NCI-H1694 (cell line): ENCODE results near the gene PHLDB2.

ENCODE experiments used
- DNase-seq: peaks from one replicate; lab custom pipeline; 2025; lab: John Stamatoyannopoulos, UW

PHLDB2 gene

DNA sequence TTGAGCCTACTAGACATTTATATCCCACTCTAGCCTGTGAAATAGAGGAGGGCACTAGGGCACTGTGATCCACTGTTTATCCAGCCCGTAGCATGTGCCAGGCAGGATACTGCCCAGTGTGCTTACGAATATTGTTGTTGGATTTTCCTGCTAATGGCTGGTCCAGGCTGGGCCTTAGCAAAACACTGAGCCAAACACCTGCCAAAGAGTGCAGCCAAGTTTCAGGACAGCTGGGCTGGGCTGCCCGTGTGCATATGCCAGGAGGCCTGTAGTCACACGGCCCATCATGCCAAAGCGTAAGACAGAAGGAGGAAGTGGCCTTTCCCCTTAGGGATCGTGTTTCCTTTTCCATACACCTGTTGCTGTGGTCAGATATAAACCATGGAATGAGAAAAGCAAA is 65.2 kb downstream of the PHLDB2 start:
- DNase-seq: no peak

DNA sequence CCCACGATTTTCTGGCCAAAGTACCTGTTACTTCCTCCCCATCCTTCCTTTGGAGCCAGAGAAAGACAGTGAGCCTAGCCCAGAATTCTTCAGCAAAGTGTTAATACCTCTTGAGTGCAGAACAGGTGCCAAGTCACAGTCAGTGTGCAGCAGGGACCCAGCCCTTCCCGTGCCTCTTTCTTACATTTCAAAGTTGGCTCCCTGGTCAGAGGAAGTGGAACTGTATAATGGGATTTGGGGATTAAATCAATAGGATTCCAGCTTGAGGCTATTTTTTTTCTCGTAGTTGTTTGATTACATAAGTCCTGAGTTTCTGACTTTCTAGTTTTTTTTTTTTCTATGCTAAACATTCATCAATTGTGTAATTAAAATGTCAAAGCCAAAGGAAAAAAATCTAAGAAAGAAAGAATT is 67.2 kb downstream of the PHLDB2 start:
- DNase-seq: no peak

DNA sequence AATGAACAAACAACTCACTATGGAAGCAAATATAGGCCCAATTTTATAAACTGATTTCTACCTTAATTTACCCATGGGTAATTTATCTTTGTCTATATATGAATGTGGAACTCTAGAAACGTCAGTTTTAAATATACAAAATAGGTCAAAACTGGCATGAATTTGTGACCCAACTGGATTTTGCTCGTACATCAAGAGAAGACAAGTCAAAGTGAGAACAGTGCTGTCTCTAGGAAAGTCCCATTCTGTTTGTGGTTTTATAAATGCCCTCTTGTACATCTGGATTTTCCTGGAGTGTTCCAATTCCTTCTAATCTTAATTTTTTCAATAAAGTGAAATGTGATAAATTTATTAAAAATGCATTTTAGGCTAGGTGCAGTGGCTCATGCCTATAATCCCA is 69.5 kb downstream of the PHLDB2 start:
- DNase-seq: no peak

DNA sequence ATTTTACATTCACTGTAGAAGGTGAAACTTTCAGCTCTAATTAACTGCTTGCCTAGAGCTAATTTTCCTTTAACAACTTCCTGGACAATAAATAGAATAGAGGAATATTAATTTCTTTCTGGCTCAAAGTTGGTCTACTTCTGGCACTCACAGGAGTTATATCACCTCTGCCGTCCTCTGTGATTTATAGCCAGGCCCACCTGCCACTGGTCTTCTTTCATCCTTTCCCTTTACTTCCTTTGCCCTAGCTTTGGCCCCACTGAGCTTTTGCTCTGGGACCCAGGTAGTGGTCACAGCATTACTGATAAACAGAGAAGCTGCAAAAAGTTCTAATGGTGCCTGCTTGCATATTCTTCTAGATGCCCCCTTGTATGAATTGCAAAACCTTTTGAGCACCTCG is 70.4 kb downstream of the PHLDB2 start:
- no peak for DNase-seq

DNA sequence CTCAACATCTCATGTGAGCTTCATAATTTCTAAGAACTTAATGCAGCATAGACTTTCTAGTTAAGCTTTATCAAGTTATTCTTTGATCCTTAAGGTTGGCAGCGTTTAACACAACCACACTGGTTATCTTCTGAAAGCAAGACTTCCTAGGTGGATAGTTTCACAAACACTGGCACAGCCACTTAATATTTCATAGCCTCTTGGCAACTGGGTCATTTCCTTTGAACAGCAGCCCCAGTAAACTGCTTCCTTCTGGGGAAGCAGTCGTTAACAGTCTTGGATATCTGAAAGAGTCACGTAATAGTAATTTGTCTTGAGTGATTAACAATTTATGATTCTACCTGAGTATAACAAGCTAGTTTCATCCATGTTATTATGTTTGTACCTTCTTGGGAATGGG is 73.9 kb downstream of the PHLDB2 start:
- DNase-seq: no peak

DNA sequence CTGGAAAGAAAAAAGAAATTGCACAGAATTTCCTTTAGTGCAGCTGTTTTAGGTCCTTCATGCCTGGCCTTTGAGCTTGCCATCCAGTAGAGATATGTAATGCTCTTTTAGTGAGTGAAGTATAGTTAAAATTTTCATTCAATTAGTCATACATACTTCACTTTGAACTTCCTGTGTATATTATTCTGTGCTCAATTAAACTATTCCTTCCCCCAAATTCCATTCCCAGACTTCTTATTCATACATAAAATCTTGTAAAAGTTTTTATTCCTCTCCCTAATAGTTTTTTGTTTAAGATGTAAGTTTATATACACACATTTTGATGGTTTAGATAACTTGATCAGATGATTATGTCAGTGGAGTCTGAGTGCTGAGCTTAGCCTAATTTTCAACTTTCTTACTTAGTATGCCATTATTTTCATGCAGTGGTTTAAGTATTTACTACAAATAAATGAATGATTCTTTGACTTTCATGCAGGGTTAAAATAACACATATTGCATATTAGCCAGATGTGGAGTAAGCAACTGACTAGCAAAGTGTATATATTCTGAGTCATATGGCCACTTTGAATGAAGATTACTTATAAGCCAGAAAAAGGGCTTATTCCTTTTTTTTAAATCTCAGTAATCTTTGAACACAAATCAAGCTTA is 77.3 kb downstream of the PHLDB2 start:
- no peak for DNase-seq

DNA sequence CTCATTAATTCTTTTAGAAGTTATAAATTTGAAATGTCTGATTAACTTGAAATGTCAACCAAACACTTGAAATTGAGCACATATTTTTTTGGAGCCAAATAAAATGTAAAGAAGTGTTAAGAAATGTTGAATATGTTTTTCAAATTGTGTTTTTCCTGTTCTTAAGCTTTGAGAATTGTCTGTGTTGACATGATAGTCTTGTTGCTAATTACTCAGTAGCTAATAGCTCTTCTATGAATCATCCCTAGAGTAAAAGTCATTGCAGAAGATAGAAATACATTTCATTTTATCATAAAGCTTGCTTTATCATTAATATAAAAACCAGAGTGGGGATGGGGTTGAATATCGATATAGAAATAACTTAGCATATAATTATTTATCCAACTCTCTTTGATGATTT is 77.9 kb downstream of the PHLDB2 start:
- DNase-seq: no peak

DNA sequence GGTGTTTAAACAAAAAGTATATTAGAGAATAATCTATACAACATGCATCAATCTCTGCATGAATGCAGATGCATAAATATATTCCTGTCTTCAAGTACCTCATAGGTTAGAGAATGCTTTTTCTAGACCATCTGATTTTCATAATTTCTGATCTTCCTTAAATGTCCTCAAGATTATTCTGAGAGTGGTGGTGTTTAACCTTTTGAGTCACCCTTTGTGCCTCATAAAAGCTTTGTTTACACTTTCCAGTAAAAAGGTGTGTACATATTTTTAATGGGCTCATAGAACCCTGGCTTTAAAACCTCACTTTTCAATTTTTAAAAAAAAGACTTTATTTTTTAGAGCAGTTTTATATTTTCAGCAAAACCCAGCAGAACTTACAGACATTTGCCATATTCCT is 78.8 kb downstream of the PHLDB2 start:
- no peak for DNase-seq

DNA sequence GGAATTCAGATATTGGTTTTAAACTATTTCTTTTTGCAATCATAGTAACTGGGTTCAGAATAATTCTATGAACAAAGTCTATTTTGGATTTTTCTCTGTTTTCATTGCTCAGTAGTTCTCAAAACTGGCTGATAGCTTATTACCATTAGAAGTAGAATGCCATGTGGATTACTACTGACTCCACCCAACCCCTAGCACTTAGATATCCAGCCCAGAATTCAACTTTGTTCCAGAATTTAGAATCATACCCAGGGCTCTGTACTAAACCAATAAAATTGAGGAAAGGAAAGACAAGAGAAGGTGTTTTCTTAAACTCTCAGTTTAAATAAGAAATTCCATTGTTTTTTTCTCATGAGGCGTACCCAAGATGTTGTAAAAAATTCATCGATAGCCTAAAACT is 80.8 kb downstream of the PHLDB2 start:
- DNase-seq: no peak

DNA sequence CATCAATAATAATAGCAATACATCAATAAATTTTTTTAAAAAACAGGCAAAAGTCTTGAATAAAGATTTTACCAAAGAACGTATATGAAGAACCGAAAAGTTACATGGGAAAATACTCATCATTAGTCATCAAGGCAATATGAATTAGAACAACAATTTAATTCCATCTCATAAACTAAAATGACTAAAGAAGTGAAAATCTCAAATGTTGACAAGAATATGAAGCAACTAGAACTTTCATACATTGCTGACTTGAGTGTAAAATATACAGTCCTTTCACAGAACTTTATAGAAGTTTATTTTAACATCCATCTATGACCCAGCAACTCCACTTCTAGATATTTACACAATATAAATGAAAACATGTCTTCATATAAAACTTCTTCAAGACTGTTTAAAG is 84.5 kb downstream of the PHLDB2 start:
- DNase-seq: no peak

DNA sequence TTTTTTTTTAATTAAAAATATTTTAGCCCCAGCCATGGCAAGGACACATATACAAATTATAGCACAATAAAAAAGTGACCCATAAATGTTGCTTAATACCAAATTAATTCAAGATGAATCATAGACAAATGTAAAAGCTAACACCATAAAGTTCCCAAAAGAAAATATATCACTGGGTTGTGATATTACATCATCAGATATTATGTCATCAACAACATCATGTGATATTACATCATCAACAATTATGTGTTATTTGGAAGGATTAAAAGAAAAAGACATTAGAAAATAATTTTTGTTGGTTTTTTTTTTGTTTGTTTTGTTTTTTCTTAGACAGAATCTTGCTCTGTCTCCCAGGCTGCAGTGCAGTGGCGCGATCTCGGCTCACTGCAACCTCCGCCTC is 85.3 kb downstream of the PHLDB2 start:
- DNase-seq: no peak

DNA sequence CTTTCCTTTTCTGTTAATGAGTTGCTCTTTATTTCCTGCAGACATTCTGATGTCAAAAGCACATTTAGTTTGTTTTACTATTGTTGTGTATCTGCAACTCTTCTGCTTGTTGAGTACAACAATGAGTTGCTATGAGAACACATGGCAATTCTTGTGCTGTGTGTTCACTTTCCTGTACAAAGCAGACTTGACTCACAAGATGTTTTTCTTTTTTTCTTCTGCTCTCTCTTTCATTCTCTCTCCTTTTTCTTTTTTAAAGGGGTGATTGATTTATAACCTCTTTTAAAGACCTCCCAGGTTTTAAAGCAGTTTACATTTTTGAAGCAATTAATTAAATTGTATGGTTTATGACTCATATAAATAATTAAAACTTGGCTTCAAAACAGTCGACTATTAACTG is 88.2 kb downstream of the PHLDB2 start:
- DNase-seq: no peak

DNA sequence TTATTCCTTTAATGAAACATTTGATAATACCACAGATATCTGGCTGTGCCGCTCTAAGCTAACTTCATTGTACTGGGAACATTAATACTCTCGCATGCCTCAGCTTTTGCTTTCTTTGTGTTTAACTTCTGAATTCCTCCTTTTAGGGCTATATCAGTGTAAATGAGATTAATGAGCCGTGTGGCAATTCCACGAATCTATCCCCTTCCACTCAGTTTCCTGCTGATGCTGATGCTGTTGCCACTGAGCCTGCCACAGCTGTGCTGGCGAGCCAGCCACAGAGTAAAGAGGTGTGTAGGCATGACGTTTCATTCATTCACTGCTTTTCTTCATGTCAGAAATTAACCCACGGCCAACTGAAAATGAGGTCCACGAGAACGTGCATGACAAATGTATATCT is 89.7 kb downstream of the PHLDB2 start:
- DNase-seq: no peak

DNA sequence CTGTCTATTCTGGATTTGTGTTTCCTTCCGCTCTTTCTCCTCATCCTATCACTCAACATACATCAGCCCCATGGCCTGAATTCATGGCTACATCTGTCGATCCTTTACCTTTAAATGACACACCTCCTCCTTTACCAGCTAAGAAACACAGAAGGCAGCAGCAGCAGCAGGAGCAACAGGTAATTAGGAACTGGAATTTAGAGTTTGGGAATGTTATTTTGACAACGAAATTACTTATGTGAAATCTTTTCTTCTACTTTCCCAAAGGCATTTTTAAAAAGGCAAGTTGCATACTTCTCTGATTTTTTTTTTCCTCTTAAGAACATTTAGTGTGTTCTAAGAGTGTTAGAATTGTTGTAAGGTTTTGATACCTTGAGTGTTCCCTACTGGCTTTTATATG is 90.6 kb downstream of the PHLDB2 start:
- DNase-seq: no peak

DNA sequence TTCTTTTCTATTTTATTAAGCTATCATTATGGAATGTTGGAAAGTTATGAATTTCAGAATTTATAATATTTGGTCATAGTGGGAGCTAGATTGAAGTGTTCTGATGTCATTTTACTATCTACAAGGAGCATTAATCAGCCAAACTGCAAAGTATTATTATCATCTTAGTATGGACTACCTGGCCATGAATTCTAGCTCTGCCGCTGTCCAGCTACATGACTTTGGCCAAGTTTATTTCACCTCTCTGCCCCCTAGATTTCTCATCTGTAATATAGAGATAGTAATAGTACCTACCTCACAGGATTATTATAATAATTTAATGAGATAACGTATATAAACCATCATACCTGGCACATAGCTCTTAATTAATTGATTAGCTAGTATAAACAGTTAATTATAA is 92.0 kb downstream of the PHLDB2 start:
- DNase-seq: no peak

DNA sequence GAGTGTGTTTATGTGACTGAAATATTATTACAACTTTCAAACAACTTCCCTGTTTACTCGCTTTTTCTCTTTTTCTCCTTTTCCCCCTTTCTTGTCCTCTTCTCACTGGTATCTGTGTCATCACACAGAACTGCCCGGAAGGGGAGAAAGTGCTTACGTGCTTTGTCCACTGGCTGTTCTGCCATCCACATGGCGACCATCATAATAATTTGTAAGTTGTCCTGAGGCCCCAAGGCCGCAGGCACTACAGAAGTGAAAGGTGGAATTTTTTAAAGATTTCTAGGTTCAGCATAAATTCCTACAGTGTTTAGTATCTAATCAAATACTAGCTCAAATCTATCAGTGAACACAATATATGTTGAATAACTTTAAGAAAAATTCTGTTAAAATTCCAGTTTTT is 93.0 kb downstream of the PHLDB2 start:
- DNase-seq: no peak

DNA sequence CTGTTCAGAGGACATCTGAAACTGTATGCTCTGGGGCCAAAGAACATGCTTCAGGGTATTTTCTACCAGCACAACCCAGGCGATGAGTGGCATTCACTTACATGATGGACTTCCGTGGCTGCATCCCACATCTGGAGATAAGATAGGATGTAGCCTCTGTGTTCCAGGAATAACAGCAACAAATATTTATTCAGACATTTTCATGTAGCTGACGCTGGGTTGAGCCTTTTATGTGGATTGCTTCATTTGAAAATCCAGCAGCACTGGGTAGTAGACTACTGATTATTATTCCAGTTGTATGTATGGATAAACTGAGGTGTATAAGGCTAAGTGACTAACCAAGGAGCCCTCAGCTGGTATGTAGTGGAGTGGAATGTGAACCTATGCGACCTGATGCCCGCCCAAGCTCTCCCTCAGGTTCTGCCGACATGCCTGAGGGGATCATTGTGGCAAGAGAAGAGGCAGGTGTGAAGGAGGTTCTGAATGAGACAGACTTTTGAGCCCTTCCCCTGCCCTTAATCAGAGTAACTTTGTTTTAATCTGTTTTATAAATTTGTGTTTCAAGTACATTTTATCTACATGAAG is 93.9 kb downstream of the PHLDB2 start:
- no peak for DNase-seq

DNA sequence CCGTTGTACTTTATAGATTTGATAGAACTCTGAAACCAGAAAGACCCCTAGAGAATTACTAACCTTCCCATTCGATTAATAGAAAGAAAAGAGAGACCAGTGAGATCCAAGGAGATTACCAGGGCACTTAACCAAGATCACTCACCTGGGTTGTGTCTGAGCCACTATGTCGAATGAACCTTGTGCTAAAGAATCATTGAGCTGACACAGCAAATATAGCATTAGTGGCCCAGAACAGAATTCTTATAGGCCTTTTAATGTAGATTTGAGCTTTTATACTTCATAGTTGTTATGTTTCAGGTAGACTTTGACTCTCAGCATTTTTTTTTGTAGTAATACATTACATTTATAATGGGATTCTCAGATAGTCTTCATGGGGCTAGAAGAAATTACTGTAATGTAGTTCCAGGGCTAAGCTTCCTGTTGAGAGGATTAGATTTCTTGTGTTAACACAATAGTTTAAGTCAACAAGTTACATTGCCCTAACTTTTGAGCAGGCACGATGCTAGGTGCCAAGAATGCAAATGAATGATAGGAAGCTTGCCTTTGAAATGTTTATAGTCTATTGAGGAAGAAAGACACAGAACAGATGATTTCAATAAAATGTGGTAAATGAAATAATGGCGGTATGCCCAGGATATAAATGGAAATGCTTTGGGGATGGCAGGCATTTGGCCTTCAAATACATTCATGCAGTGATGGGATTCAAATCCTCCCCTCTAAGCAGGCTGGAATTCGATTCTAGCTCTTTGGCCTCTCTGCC is 95.3 kb downstream of the PHLDB2 start:
- no peak for DNase-seq

DNA sequence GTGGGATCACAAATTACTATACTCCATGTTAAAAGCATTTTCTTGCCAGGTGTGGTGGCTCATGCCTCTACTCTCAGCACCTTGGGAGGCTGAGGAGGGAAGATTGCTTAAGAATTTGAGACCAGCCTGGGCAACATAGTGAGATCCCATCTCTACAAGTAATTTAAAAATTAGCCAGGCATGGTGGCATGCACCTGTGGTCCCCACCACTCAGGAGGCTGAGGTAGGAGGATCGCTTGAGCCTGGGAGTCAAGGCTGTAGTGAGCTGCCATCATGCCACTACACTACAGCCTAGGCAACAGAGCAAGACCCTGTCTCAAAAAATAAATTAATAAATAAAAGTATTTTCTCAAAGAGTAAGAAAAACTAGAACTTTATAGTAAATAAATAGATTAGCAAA is 96.8 kb downstream of the PHLDB2 start:
- DNase-seq: no peak

DNA sequence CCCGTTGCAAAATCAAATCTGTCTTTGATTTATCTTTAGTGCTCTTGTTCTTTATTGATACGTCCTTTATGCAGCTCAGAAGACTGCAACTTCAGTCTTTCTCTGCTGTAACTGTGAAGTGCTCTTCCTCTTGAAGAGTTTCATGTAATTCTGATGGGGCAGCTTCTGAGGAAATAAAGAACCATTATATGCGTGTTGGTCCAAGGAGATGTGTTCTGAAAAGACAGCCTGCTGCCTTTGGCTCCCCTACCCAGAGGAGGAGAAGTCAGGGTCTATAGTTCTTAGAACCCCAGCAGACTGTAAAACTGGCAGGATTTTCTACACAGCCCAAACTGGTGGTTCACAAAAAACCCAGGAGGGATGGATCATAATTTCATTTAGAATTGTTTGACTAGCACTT is 97.4 kb downstream of the PHLDB2 start:
- DNase-seq: no peak

DNA sequence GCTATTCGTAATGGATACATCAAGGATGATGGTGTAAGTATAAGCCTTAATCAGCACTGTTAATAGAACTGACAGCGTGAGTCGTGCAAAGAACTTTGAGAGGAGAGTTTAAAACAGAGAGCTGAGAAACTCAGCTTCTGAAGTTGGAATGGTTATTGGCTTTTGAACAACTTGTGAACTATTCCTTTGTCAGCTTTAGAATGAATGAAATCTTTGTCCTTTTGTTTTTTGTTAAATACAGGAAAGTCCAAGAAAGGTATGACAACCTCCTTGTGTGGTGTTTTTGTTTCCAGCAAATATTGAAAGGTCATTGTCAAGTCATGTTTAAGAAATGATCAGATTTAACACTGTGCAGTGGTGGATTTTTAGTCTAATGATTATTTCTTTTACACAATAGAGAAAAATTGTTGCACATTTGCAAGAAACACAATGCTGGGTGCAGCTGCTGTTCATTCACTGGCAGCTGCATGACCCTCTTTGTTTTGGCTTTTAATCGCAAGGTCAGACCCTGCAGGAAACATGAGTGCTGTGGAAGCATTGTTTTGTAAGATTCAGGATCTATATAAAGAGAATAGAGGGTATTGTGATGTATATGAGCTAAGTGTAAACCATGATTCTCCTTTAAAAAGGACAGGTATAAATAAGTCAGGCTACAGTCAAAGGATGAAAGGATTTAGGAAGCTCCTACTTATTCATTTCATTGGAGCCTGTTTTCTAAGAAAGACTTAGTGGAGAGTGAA is 98.1 kb downstream of the PHLDB2 start:
- DNase-seq: no peak

DNA sequence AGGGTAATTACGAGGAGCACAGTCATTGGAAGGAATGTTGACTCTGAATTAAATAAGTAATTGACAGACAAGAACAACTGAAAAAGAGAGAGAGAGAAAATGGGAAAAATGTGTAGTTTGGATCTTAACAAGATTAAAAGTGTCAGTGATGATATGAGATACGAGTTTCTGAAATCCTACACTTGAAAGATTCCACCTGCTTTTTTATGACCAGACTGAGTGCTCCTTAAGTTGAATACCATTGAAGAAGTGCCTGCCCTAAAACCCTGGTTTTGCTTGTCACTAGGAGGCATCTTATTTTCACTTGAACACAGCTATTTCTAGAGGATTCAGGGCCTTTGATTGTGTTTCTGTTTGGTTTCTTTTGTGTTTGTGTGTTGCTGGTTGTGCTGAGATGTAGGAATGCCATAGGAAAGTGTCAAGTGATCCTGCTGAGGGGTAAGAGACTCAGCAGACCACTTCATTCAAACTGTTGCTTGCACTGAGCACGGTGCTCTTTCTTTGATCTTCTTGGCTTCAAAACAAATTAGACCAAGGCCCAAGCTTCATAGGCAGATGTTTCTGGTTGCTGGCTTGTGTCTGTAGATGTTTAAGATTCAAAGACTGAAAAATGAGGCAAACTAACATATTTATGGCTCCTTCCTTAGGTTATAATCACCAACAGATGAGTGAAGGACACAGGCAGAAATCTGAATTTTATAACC is 102.5 kb downstream of the PHLDB2 start:
- no peak for DNase-seq
